HEK293 (cell line): ENCODE results near the gene TLE4.

Experiments
- CTCF ChIA-PET: fragments of 350-600 bp; formaldehyde crosslinking; extraction: SDS; loops from one replicate; lab custom pipeline; 2021; ENCODE audit warnings: antibody characterized with exemption; lab: Yijun Ruan, JAX
- POLR2A ChIA-PET: fragments of 300-600 bp; formaldehyde crosslinking; extraction: SDS; loops from one replicate; lab custom pipeline; 2020; ENCODE audit warnings: antibody characterized with exemption, inconsistent platforms; lab: Yijun Ruan, JAX
- H3K27ac ChIP-seq: fragments of 200-500 bp; sonication (Bioruptor generic); 2 replicates; pipeline ENCODE4 v1.5.1; 2014; ENCODE audit warnings: low read depth, low read length, control low read depth, inconsistent platforms; ENCODE audit errors: extremely low read depth
- H3K36me3 ChIP-seq, 2 experiments: fragments of 200-500 bp in 1 of 2; sonication (Bioruptor generic) in 1 of 2; 1 replicate in 1 of 2; 2 replicates in 1 of 2; pipeline ENCODE4 v1.5.1; 2014 to 2017; ENCODE audit warnings: inconsistent platforms in 2 of 2, low read length in 2 of 2; ENCODE audit not compliant: control insufficient read depth in 2 of 2, insufficient read depth in 1 of 2
- H3K4me1 ChIP-seq: fragments of 200-500 bp; sonication (Bioruptor generic); 2 replicates; pipeline ENCODE4 v1.5.1; 2014; ENCODE audit warnings: mild to moderate bottlenecking, low read length, inconsistent platforms; ENCODE audit not compliant: control insufficient read depth, insufficient read depth
- H3K4me3 ChIP-seq: 2 replicates; pipeline ENCODE4 v1.5.1; 2011; ENCODE audit warnings: low read depth, mild to moderate bottlenecking, control low read depth, low read length, moderate library complexity
- H3K9me3 ChIP-seq: fragments of 200-500 bp; sonication (Bioruptor generic); 2 replicates; pipeline ENCODE4 v1.5.1; 2014; ENCODE audit warnings: low read depth, low read length, inconsistent platforms; ENCODE audit not compliant: control insufficient read depth, insufficient read depth
- GLIS1 ChIP-seq: fragments of 450-650 bp; formaldehyde crosslinking; IDR thresholded peaks from 2 replicates; pipeline ENCODE4 v1.5.1; 2016; ENCODE audit warnings: missing biosample characterization, missing genetic modification characterization
- KLF1 ChIP-seq: fragments of 450-650 bp; formaldehyde crosslinking; IDR thresholded peaks from 2 replicates; pipeline ENCODE4 v1.5.1; 2016; ENCODE audit warnings: missing biosample characterization, missing genetic modification characterization
- KLF16 ChIP-seq: fragments of 450-650 bp; formaldehyde crosslinking; IDR thresholded peaks from 2 replicates; pipeline ENCODE4 v1.5.1; 2017; ENCODE audit warnings: missing biosample characterization, missing genetic modification characterization
- MZF1 ChIP-seq: fragments of 450-650 bp; formaldehyde crosslinking; IDR thresholded peaks from 2 replicates; pipeline ENCODE4 v1.5.1; 2017; ENCODE audit warnings: missing biosample characterization, missing genetic modification characterization, borderline replicate concordance
- SALL2 ChIP-seq: fragments of 450-650 bp; formaldehyde crosslinking; IDR thresholded peaks from 2 replicates; pipeline ENCODE4 v1.5.0; 2017; ENCODE audit warnings: missing biosample characterization, mild to moderate bottlenecking, missing genetic modification characterization, borderline replicate concordance
- SCRT1 ChIP-seq: fragments of 450-650 bp; formaldehyde crosslinking; IDR thresholded peaks from 2 replicates; pipeline ENCODE4 v1.5.1; 2016; ENCODE audit warnings: missing biosample characterization, missing genetic modification characterization, borderline replicate concordance
- SETDB1 ChIP-seq: IDR thresholded peaks from one replicate; pipeline ENCODE4 v1.6.1; 2017; ENCODE audit warnings: mild to moderate bottlenecking, low read length, moderate library complexity, mixed read lengths; ENCODE audit not compliant: insufficient read length
- YY1 ChIP-seq: fragments of 450-650 bp; formaldehyde crosslinking; IDR thresholded peaks from 2 replicates; pipeline ENCODE4 v1.5.1; 2018; ENCODE audit warnings: missing biosample characterization, missing genetic modification characterization
- YY2 ChIP-seq: fragments of 450-650 bp; formaldehyde crosslinking; IDR thresholded peaks from 2 replicates; pipeline ENCODE4 v1.5.1; 2016; ENCODE audit warnings: missing biosample characterization, missing genetic modification characterization
- ZNF121 ChIP-seq: fragments of 450-650 bp; formaldehyde crosslinking; IDR thresholded peaks from 2 replicates; pipeline ENCODE4 v1.5.1; 2016; ENCODE audit warnings: missing biosample characterization, missing genetic modification characterization
- ZNF146 ChIP-seq: fragments of 450-650 bp; formaldehyde crosslinking; IDR thresholded peaks from 2 replicates; pipeline ENCODE4 v1.5.1; 2016; ENCODE audit warnings: missing biosample characterization, missing genetic modification characterization
- ZNF19 ChIP-seq: fragments of 450-650 bp; formaldehyde crosslinking; IDR thresholded peaks from 2 replicates; pipeline ENCODE4; 2016; ENCODE audit warnings: missing biosample characterization, missing genetic modification characterization, low read depth
- ZNF391 ChIP-seq: fragments of 450-650 bp; formaldehyde crosslinking; IDR thresholded peaks from 2 replicates; pipeline ENCODE4 v1.5.1; 2016; ENCODE audit warnings: low read depth, missing biosample characterization, missing genetic modification characterization, borderline replicate concordance
- ZNF394 ChIP-seq: fragments of 450-650 bp; formaldehyde crosslinking; IDR thresholded peaks from 2 replicates; pipeline ENCODE4 v1.5.1; 2016; ENCODE audit warnings: missing biosample characterization, missing genetic modification characterization, mild to moderate bottlenecking, moderate library complexity, borderline replicate concordance
- ZNF561 ChIP-seq: fragments of 450-650 bp; IDR thresholded peaks from 2 replicates; pipeline ENCODE4 v1.5.1; 2018; ENCODE audit warnings: missing biosample characterization, missing genetic modification characterization, borderline replicate concordance
- ZNF624 ChIP-seq: fragments of 450-650 bp; formaldehyde crosslinking; IDR thresholded peaks from 2 replicates; pipeline ENCODE4 v1.5.1; 2017; ENCODE audit warnings: missing biosample characterization, missing genetic modification characterization
- ZNF639 ChIP-seq: fragments of 450-650 bp; formaldehyde crosslinking; IDR thresholded peaks from 2 replicates; pipeline ENCODE4 v1.5.1; 2016; ENCODE audit warnings: missing biosample characterization, missing genetic modification characterization
- ZNF747 ChIP-seq: fragments of 450-650 bp; formaldehyde crosslinking; IDR thresholded peaks from 2 replicates; pipeline ENCODE4 v1.5.1; 2016; ENCODE audit warnings: missing biosample characterization, missing genetic modification characterization
- ZNF777 ChIP-seq: fragments of 450-650 bp; formaldehyde crosslinking; IDR thresholded peaks from 2 replicates; pipeline ENCODE4 v1.5.1; 2017; ENCODE audit warnings: missing biosample characterization, missing genetic modification characterization, borderline replicate concordance
- ZSCAN16 ChIP-seq: fragments of 450-650 bp; formaldehyde crosslinking; IDR thresholded peaks from 2 replicates; pipeline ENCODE4 v1.5.1; 2016; ENCODE audit warnings: missing biosample characterization, missing genetic modification characterization
- TF ChIP-seq, protein P1 (sequence below): fragments of 450-650 bp; formaldehyde crosslinking; conservative IDR thresholded peaks from 2 replicates; pipeline ENCODE4 v1.5.1; 2016; ENCODE audit warnings: low read depth, missing biosample characterization, missing genetic modification characterization
- TF ChIP-seq, protein P2 (sequence below): fragments of 450-650 bp; formaldehyde crosslinking; IDR thresholded peaks from 2 replicates; pipeline ENCODE4; 2016; ENCODE audit warnings: missing biosample characterization, missing genetic modification characterization

TLE4 gene

GRCh38 chr9:79700607-79701360 is 129.0 kb downstream of the TLE4 start:
- ChIA-PET CTCF (interaction anchor here (1.1 kb wide), 1 partner anchor 15 kb away, joined by 6 read pairs; no protein-coding TSS in a partner anchor), POLR2A (no interaction called here)
- TF ChIP-seq ZSCAN16 (tag by site-specific recombination) = no peak
- no peak for TF ChIP-seq ZNF639 (tag by site-specific recombination)
- TF ChIP-seq ZNF394 (tag by site-specific recombination) = no peak
- no peak for TF ChIP-seq ZNF121 (tag by site-specific recombination)

GRCh38 chr9:79701651-79702050 is 129.9 kb downstream of the TLE4 start:
- CTCF ChIA-PET = interaction anchor here (1.1 kb wide), 1 partner anchor 16 kb away, joined by 6 read pairs; no protein-coding TSS in a partner anchor
- H3K4me3 ChIP-seq = no peak overlapping the region
- peaks cover 0 to 29% of the 10 kb centered on the region in 2 experiments; a peak in 1 of 3 replicates for H3K36me3 ChIP-seq
- H3K9me3 ChIP-seq = no peaks in the 10 kb centered on the region
- TF ChIP-seq MZF1 = no peak
- TF ChIP-seq ZNF624 (tag by site-specific recombination) = no peak
- TF ChIP-seq SALL2 = no peak
- TF ChIP-seq ZNF146 (tag by site-specific recombination) = no peak
- no peak for TF ChIP-seq ZNF561 (tag by site-specific recombination)
- TF ChIP-seq ZNF747 (tag by site-specific recombination) = no peak
- no peak for TF ChIP-seq ZNF19 (tag by site-specific recombination)
- TF ChIP-seq GLIS1 (tag by site-specific recombination) = no peak
- no peak for TF ChIP-seq SCRT1 (tag by site-specific recombination)
- no peak for TF ChIP-seq YY1 (tag by site-specific recombination)
- no peak for TF ChIP-seq ZNF391
- TF ChIP-seq, protein P1, sequence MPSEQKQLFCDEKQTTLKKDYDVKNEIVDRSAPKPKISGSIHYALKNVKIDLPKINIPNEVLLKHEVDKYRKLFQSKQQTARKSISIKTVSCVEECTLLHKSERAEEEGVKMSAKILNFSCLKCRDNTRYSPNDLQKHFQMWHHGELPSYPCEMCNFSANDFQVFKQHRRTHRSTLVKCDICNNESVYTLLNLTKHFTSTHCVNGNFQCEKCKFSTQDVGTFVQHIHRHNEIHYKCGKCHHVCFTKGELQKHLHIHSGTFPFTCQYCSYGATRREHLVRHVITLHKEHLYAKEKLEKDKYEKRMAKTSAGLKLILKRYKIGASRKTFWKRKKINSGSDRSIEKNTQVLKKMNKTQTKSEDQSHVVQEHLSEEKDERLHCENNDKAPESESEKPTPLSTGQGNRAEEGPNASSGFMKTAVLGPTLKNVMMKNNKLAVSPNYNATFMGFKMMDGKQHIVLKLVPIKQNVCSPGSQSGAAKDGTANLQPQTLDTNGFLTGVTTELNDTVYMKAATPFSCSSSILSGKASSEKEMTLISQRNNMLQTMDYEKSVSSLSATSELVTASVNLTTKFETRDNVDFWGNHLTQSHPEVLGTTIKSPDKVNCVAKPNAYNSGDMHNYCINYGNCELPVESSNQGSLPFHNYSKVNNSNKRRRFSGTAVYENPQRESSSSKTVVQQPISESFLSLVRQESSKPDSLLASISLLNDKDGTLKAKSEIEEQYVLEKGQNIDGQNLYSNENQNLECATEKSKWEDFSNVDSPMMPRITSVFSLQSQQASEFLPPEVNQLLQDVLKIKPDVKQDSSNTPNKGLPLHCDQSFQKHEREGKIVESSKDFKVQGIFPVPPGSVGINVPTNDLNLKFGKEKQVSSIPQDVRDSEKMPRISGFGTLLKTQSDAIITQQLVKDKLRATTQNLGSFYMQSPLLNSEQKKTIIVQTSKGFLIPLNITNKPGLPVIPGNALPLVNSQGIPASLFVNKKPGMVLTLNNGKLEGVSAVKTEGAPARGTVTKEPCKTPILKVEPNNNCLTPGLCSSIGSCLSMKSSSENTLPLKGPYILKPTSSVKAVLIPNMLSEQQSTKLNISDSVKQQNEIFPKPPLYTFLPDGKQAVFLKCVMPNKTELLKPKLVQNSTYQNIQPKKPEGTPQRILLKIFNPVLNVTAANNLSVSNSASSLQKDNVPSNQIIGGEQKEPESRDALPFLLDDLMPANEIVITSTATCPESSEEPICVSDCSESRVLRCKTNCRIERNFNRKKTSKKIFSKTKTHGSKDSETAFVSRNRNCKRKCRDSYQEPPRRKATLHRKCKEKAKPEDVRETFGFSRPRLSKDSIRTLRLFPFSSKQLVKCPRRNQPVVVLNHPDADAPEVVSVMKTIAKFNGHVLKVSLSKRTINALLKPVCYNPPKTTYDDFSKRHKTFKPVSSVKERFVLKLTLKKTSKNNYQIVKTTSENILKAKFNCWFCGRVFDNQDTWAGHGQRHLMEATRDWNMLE = no peak
- TF ChIP-seq KLF16 (tag by site-specific recombination) = no peak
- TF ChIP-seq KLF1 (tag by site-specific recombination) = no peak
- TF ChIP-seq SETDB1 = no peak
- no peak for TF ChIP-seq YY2 (tag by site-specific recombination)
- no peak for TF ChIP-seq ZNF777 (tag by site-specific recombination)
- TF ChIP-seq, protein P2, sequence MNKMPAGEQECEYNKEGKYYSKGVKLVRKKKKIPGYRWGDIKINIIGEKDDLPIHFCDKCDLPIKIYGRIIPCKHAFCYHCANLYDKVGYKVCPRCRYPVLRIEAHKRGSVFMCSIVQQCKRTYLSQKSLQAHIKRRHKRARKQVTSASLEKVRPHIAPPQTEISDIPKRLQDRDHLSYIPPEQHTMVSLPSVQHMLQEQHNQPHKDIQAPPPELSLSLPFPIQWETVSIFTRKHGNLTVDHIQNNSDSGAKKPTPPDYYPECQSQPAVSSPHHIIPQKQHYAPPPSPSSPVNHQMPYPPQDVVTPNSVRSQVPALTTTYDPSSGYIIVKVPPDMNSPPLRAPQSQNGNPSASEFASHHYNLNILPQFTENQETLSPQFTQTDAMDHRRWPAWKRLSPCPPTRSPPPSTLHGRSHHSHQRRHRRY = no peak
- TF ChIP-seq, all 188 proteins: peak for 0
- POLR2A ChIA-PET = no interaction called here
- Histone ChIP-seq H3K27ac (no peak overlapping the region), H3K4me1 (no peaks in the 10 kb centered on the region)

More at GRCh38 chr9:79700607-79701360, 129.0 kb downstream of the TLE4 start:
- H3K27ac ChIP-seq = no peak overlapping the region
- no peaks in the 10 kb centered on the region for H3K4me1 ChIP-seq
- peaks cover 0 to 20% of the 10 kb centered on the region in 2 experiments; a peak in 1 of 3 replicates for H3K36me3 ChIP-seq
- no peaks in the 10 kb centered on the region for H3K9me3 ChIP-seq
- H3K4me3 ChIP-seq = no peak overlapping the region
